SU-DHL-6 (cell line): Measurements from ENCODE around the gene RTN4R.

Experiments used
- H2AFZ ChIP-seq: fragments of 200-600 bp; sonication (generic); 2 replicates; pipeline ENCODE4 v1.6.1; 2014; ENCODE audit warnings: low read depth, mild to moderate bottlenecking, moderate library complexity, mixed read lengths, antibody characterized with exemption, low read length; ENCODE audit not compliant: severe bottlenecking
- H3F3A ChIP-seq: fragments of 200-600 bp; shearing (Covaris generic); 2 replicates; pipeline ENCODE4 v1.6.0; 2016; ENCODE audit warnings: antibody characterized with exemption, mild to moderate bottlenecking; ENCODE audit not compliant: insufficient read depth
- H3K27ac ChIP-seq: fragments of 200-600 bp; sonication (generic); 2 replicates; pipeline ENCODE4 v1.5.1; 2016; ENCODE audit warnings: low read depth, mild to moderate bottlenecking, low read length, moderate library complexity, mixed read lengths
- H3K27me3 ChIP-seq: fragments of 200-600 bp; sonication (generic), shearing (Covaris generic); 2 replicates; pipeline ENCODE4 v1.6.0; 2014; ENCODE audit warnings: mild to moderate bottlenecking, low read length
- H3K36me3 ChIP-seq: fragments of 200-600 bp; sonication (generic); 2 replicates; pipeline ENCODE4 v1.6.1; 2014; ENCODE audit warnings: mild to moderate bottlenecking, low read length, mixed read lengths
- H3K4me2 ChIP-seq: fragments of 300-600, 200-600 bp; shearing (Covaris generic), sonication (generic); 2 replicates; pipeline ENCODE4 v1.6.0; 2014; ENCODE audit warnings: low read length, low read depth, mild to moderate bottlenecking; ENCODE audit not compliant: poor library complexity, severe bottlenecking
- H3K4me3 ChIP-seq: fragments of 200-600 bp; sonication (generic); 2 replicates; pipeline ENCODE4 v1.5.1; 2014; ENCODE audit warnings: antibody characterized with exemption, low read length, mild to moderate bottlenecking, mixed read lengths; ENCODE audit not compliant: insufficient read depth, poor library complexity, severe bottlenecking
- H3K79me2 ChIP-seq: fragments of 200-600 bp; sonication (generic); 2 replicates; pipeline ENCODE4 v1.6.1; 2014; ENCODE audit warnings: mild to moderate bottlenecking, low read length, moderate library complexity; ENCODE audit not compliant: insufficient read depth
- H3K9ac ChIP-seq: fragments of 200-600 bp; sonication (generic); 2 replicates; pipeline ENCODE4 v1.7.0; 2014; ENCODE audit warnings: mild to moderate bottlenecking, low read length
- H3K9me2 ChIP-seq: fragments of 200-600 bp; sonication (generic); replicated peaks from 2 replicates; pipeline ENCODE4 v1.6.1; 2014; ENCODE audit warnings: low read length; ENCODE audit not compliant: insufficient read depth
- H3K9me3 ChIP-seq: fragments of 200-600 bp; sonication (generic); 2 replicates; pipeline ENCODE4 v1.6.1; 2014; ENCODE audit warnings: low read length, mixed read lengths; ENCODE audit not compliant: insufficient read depth
- H4K20me1 ChIP-seq: fragments of 200-600 bp; sonication (generic); 2 replicates; pipeline ENCODE4 v1.6.1; 2014; ENCODE audit warnings: low read depth, mild to moderate bottlenecking, antibody characterized with exemption, low read length, moderate library complexity, mixed read lengths
- EZH2phosphoT487 ChIP-seq: fragments of 200-600 bp; sonication (generic), shearing (Covaris generic); conservative IDR thresholded peaks from 2 replicates; pipeline ENCODE4 v1.6.1; 2018; ENCODE audit warnings: mild to moderate bottlenecking, antibody characterized with exemption, low read length, moderate library complexity, mixed read lengths
- TF ChIP-seq, protein P1 (sequence below): fragments of 200-600 bp; sonication (generic); IDR thresholded peaks from one replicate; pipeline ENCODE4 v1.5.1; 2017; ENCODE audit warnings: antibody characterized with exemption, mild to moderate bottlenecking, low read length, moderate library complexity; ENCODE audit not compliant: insufficient read depth, poor library complexity, severe bottlenecking

The RTN4R gene

DNA sequence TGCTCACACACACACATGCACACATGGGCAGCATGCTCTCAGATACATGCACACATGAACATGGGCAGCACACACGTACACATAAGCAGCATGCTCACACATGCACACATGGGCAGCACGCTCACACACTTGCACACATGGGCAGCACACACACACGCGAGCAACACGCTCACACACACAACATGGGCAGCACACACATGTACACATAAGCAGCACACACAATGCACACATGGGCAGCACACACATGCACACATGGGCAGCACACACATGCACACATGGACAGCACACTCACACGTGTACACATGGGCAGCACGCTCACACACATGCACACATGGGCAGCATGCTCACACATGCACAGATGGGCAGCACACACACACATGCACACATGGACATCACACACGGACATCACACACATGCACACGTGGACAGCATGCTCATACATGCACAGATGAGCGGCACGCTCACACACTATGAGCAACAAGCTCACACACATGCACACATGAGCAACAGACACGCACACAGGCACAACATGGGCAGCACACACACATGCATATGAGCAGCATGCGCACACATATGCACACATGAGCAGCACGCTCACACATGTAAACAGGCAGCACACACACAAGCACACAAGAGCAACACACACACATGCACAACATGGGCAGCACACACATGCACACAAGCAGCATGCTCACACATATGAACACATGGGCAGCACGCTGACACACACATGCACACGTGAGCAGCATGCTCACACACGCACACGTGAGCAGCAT lies 43.0 kb downstream of the RTN4R start:
- TF ChIP-seq, protein P1, sequence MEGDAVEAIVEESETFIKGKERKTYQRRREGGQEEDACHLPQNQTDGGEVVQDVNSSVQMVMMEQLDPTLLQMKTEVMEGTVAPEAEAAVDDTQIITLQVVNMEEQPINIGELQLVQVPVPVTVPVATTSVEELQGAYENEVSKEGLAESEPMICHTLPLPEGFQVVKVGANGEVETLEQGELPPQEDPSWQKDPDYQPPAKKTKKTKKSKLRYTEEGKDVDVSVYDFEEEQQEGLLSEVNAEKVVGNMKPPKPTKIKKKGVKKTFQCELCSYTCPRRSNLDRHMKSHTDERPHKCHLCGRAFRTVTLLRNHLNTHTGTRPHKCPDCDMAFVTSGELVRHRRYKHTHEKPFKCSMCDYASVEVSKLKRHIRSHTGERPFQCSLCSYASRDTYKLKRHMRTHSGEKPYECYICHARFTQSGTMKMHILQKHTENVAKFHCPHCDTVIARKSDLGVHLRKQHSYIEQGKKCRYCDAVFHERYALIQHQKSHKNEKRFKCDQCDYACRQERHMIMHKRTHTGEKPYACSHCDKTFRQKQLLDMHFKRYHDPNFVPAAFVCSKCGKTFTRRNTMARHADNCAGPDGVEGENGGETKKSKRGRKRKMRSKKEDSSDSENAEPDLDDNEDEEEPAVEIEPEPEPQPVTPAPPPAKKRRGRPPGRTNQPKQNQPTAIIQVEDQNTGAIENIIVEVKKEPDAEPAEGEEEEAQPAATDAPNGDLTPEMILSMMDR: no peak
- no peak for TF ChIP-seq EZH2phosphoT487
- Histone ChIP-seq H4K20me1 (no peaks in the 10 kb centered on the region), H3F3A (no peaks in the 10 kb centered on the region), H3K27ac (no peak overlapping the region), H3K36me3 (no peaks in the 10 kb centered on the region), H3K27me3 (no peaks in the 10 kb centered on the region), H3K9me2 (no peaks in the 10 kb centered on the region), H3K4me3 (no peak overlapping the region), H3K4me2 (no peak overlapping the region), H3K9ac (no peak overlapping the region), H2AFZ (no peak overlapping the region), H3K79me2 (no peaks in the 10 kb centered on the region), H3K9me3 (no peaks in the 10 kb centered on the region)

DNA sequence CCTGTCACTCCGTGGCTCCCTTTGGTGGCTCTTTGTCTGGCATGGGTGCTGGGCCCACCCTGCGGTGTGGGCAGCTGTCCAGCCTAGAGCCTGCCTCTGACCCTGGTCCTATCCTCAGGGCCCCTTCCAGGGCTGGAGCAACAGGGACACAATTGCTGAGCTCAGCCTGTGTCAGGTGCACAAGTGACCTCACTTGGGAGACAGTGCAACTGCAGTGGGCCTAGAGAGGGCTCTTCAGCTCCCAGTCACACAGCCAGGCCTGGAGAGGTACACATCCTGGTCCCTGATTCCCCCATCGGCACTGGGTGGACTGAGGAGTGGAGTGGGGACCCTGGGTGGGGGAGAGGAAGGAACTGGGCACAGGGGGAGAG lies 43.9 kb downstream of the RTN4R start:
- H3K27ac ChIP-seq: no peak overlapping the region
- TF ChIP-seq, protein P1: no peak
- TF ChIP-seq EZH2phosphoT487: no peak
- H3K4me2 ChIP-seq: no peak overlapping the region
- H3F3A ChIP-seq: no peaks in the 10 kb centered on the region
- no peaks in the 10 kb centered on the region for H3K79me2 ChIP-seq
- no peak overlapping the region for H2AFZ ChIP-seq
- no peaks in the 10 kb centered on the region for H3K9me3 ChIP-seq
- H3K36me3 ChIP-seq: no peaks in the 10 kb centered on the region
- no peaks in the 10 kb centered on the region for H3K27me3 ChIP-seq
- H3K9ac ChIP-seq: no peak overlapping the region
- no peak overlapping the region for H3K4me3 ChIP-seq
- H4K20me1 ChIP-seq: no peaks in the 10 kb centered on the region
- H3K9me2 ChIP-seq: no peaks in the 10 kb centered on the region

DNA sequence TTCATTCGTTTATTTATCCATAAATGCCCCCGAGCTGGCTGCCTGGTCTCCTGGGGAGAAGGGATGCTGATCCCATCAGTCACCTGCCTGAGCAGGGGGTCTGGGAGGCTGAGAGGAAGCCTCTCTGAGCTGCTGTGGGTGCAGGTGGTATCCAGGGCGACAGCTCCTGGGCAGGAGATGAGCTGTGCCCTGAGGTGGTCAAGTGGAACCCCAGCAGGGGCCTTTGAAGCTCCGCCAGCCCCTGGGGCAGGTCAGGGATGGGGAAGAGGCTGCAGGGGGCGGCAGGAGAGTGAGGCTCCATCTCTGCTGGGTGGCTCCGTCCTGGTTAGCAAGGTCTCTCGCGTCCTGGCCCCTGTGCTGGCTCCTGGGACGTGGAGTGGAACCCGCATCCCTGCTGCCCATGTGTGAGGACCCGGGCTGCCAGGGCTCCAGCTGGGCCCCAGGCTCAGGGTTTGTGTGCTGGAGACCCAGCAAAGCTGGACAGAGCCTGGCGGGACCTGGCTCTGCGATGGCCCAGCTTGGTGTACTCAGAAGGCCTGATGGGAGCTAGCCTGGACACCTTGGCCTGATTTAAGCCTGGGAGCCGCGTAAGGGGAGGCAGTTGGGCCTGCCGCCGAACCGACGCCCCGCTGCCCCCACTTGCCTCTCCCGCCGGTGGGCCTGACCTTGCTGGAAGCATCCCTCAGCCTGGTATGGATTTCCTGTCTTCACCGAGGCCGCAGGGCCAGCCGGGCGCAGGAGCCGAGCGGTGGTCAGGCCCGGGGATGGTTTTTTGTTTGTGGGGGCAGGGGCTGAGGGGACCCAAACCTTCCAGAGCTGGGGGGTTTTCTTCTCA lies 44.5 kb downstream of the RTN4R start:
- Histone ChIP-seq H3K9me3 (no peaks in the 10 kb centered on the region), H3K79me2 (no peaks in the 10 kb centered on the region), H3K27ac (no peak overlapping the region), H4K20me1 (no peaks in the 10 kb centered on the region), H3K27me3 (no peaks in the 10 kb centered on the region), H3K9ac (no peak overlapping the region), H3K4me3 (no peak overlapping the region), H3K4me2 (no peak overlapping the region), H2AFZ (no peak overlapping the region), H3K36me3 (no peaks in the 10 kb centered on the region), H3F3A (no peaks in the 10 kb centered on the region), H3K9me2 (no peaks in the 10 kb centered on the region)
- TF ChIP-seq, protein P1: no peak
- TF ChIP-seq EZH2phosphoT487: no peak
